Spleen (tissue), 11 donors: ENCODE results near the gene RPS6KL1. TPM values are rescaled to one million over a fixed set of nuclear protein-coding genes. Genes with fewer than 3 reads are reported as not detected.

Source experiments
- DNase-seq: peaks from one replicate; pipeline ENCODE4 v3.0.0-alpha.2; 2020
- H3K27ac ChIP-seq, 8 donors: fragments of 200-600 bp; sonication (generic) in 7 of 8; 1 replicate in 4 of 8; 2 replicates in 4 of 8; pipeline versions ENCODE4 v1.5.0 to v1.8.0; 2016 to 2021; ENCODE audit warnings: inconsistent platforms in 4 of 8, mild to moderate bottlenecking in 4 of 8, moderate library complexity in 1 of 8
- H3K27me3 ChIP-seq, 7 donors: fragments of 200-600 bp; sonication (generic) in 6 of 7; replicated peaks in 1 of 7; 1 replicate in 4 of 7; 2 replicates in 3 of 7; pipeline versions ENCODE4 v1.5.0 to v1.8.0; 2016 to 2021; ENCODE audit warnings: inconsistent platforms in 3 of 7, mild to moderate bottlenecking in 1 of 7
- H3K36me3 ChIP-seq, 6 donors: fragments of 200-600 bp; sonication (generic) in 5 of 6; 1 replicate in 4 of 6; 2 replicates in 2 of 6; pipeline versions ENCODE4 v1.5.0 to v1.8.0; 2016 to 2021; ENCODE audit warnings: inconsistent platforms in 2 of 6
- H3K4me1 ChIP-seq, 6 donors: fragments of 200-600 bp; sonication (generic) in 5 of 6; 1 replicate in 3 of 6; 2 replicates in 3 of 6; pipeline versions ENCODE4 v1.5.0 to v1.8.0; 2016 to 2021; ENCODE audit warnings: inconsistent platforms in 3 of 6
- H3K4me3 ChIP-seq, 8 donors: fragments of 200-600 bp; sonication (generic) in 7 of 8; 1 replicate in 4 of 8; 2 replicates in 4 of 8; pipeline versions ENCODE4 v1.5.0 to v1.8.0; 2016 to 2021; ENCODE audit warnings: inconsistent platforms in 4 of 8, mild to moderate bottlenecking in 4 of 8, moderate library complexity in 2 of 8
- H3K9me3 ChIP-seq, 8 donors: fragments of 200-600 bp; sonication (generic) in 7 of 8; 1 replicate in 4 of 8; 2 replicates in 4 of 8; pipeline versions ENCODE4 v1.5.0 to v1.8.0; 2016 to 2021; ENCODE audit warnings: inconsistent platforms in 4 of 8
- POLR2A ChIP-seq, 3 donors: fragments of 450-650 bp; IDR thresholded peaks; one replicate each; pipeline ENCODE4 v1.5.1; 2017; ENCODE audit warnings: antibody characterized with exemption in 3 of 3, mild to moderate bottlenecking in 1 of 3
- POLR2AphosphoS5 ChIP-seq, 3 donors: sonication (generic); formaldehyde crosslinking; IDR thresholded peaks; one replicate each; pipeline ENCODE4 v1.5.1; 2017; ENCODE audit warnings: antibody characterized with exemption in 3 of 3
- WGBS, 5 donors: extraction: QIAGEN DNeasy Blood & Tissue Kit in 3 of 5; methylation state at CpG; one replicate each; pipeline versions ENCODE4 v1.1.5 to v1.1.7; 2013 to 2018; 5-methylcytosine and 5-hydroxymethylcytosine counted together
- intact Hi-C: fragments of 100-400 bp; cut with DNase I; formaldehyde crosslinking; loops from one replicate; pipeline ENCODE4 v1.15.0; 2023; ENCODE audit warnings: low total_unique reads
- polyA plus RNA-seq, 3 donors: library from polyadenylated mRNA; stranded (reverse); fragments of 200-250 nt; gene quantifications; one replicate each; pipeline ENCODE4 v1.2.1, GENCODE V29; 2013
- total RNA-seq, 7 donors: library from RNA; depleted of rRNA in 3 of 7; stranded (reverse); fragments of >200 nt in 3 of 7; fragmentation: NEBNext Ultra II Directional in 4 of 7; extraction: Animal tissue kit (Norgen Biotek cat#: 25700) in 4 of 7; gene quantifications; one replicate each; pipeline versions ENCODE4 v1.1.0 to v1.2.1, GENCODE V29; 2016 to 2021
- TF ChIP-seq, protein P1 (sequence below), 11 experiments: fragments of 200-600 bp in 7 of 11; fragments of 450-650 bp in 4 of 11; sonication (generic) in 4 of 11; IDR thresholded peaks in 8 of 11; conservative IDR thresholded peaks in 3 of 11; 1 replicate in 7 of 11; 2 replicates in 4 of 11; pipeline versions ENCODE4 v1.4.0 to v1.8.0; 2016 to 2021; ENCODE audit warnings: antibody characterized with exemption in 11 of 11, inconsistent platforms in 4 of 11, mild to moderate bottlenecking in 1 of 11
- donor health status: healthy with polysubstance abuse.
- donor health status: DM: no; HTN: no; CAD: no; lungs with moderate emphysema.
- donor health status: DM: no; HTN: no; CAD: no.
- donor health status: Bipolar disorder and iron deficiency.
- donor health status: healthy.
- donor health status: DM: no; HTN: no; CAD: no.
- donor health status: DM: yes; HTN: yes; CAD: no.

RPS6KL1 gene
- total and polyA plus RNA-seq, 10 donors, result 1.7 to 15.7 (median 4.7) TPM

DNA sequence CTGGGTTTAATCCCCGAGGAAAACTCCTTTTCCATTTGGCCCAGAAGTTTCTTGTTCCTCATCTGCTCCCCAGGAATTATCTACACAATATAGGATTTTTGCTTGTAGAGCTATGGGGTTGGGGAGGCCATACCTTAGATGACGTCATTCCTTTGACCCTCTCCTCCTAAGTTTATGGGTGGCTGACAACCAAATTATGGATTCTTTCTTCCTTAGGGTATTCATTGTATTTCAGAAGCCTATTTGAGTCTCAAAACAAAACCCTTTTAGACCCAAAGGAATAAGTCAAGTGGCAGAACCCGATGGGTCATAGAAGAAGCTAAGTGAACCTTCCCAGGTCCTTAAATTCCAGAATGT, 61.3 kb downstream of the RPS6KL1 start:
- Histone ChIP-seq H3K9me3 (no peaks in the 10 kb centered on the region), H3K27ac (no peak overlapping the region), H3K27me3 (no peaks in the 10 kb centered on the region), H3K4me1 (peaks cover 0 to 24% (median 10%) of the 10 kb centered on the region in 6 donors), H3K36me3 (no peaks in the 10 kb centered on the region), H3K4me3 (no peak overlapping the region)
- intact Hi-C loops, result loop anchor here (5.0 to 10.0 kb wide), 2 partner anchors 46 to 223 kb away; no protein-coding TSS in a partner anchor
- 74 to 85% (median 81%) methylated on average over 3 of the region's 3 CpGs for WGBS, 5 donors
- no peak for TF ChIP-seq POLR2A (IDR thresholded peaks at IDR 0.05)
- TF ChIP-seq, protein P1, sequence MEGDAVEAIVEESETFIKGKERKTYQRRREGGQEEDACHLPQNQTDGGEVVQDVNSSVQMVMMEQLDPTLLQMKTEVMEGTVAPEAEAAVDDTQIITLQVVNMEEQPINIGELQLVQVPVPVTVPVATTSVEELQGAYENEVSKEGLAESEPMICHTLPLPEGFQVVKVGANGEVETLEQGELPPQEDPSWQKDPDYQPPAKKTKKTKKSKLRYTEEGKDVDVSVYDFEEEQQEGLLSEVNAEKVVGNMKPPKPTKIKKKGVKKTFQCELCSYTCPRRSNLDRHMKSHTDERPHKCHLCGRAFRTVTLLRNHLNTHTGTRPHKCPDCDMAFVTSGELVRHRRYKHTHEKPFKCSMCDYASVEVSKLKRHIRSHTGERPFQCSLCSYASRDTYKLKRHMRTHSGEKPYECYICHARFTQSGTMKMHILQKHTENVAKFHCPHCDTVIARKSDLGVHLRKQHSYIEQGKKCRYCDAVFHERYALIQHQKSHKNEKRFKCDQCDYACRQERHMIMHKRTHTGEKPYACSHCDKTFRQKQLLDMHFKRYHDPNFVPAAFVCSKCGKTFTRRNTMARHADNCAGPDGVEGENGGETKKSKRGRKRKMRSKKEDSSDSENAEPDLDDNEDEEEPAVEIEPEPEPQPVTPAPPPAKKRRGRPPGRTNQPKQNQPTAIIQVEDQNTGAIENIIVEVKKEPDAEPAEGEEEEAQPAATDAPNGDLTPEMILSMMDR (IDR thresholded peaks at IDR 0.05 in 8 of 11, conservative IDR thresholded peaks at IDR 0.05 in 3 of 11), result no peak
- DNase-seq, result no peak

DNA sequence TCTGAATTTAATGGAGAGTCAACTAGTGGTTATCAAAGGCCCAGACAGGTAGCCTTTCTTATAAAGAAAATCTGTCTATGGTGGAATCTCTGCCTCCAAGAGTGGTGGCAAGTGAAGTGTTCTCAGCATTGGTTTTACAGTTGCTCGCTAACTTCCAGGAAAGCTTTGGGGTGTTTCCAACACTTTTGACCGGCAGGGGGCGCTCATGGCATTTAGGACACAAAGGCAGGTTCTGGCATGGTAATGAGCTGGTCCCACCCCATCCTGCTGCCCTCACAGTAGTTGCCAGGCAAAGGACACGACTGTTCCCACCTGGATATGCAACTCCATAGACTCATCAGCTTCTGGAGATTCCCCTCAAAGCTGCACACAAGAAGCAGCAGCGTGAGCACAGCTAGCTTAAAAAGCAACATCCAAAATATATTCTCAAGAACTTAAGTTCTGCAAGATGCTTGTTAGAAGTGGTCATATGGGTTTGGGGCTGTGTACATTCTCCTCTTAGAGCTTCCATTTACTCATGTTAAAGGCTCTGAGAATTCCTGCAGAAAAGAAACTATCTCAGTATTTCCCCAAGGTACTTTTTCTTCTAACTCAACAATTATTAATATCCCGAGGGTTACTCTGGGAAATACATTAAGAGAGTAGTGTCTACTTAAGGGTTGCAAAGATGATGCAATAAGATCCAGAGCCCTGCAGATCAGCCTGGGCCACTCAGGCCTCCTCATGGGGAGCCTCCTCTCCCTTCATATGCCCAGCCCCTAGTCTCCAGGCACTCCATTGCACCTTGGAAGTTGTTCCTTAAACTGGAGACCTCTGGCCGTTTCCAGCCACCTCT, 61.9 kb downstream of the RPS6KL1 start:
- no peaks in the 10 kb centered on the region for H3K36me3 ChIP-seq
- H3K4me1 ChIP-seq, result peaks cover 0 to 28% (median 14%) of the 10 kb centered on the region in 6 donors
- TF ChIP-seq POLR2AphosphoS5 (IDR thresholded peaks at IDR 0.05) (peak in 1 of 3 donors; percentile 64), POLR2A (IDR thresholded peaks at IDR 0.05) (no peak)
- TF ChIP-seq, protein P1 (IDR thresholded peaks at IDR 0.05 in 8 of 11, conservative IDR thresholded peaks at IDR 0.05 in 3 of 11), result peak; percentile 75 to 95 (median 91)
- H3K9me3 ChIP-seq, result no peaks in the 10 kb centered on the region
- 31 to 39% (median 32%) methylated on average over 7 of the region's 7 CpGs for WGBS, 5 donors
- H3K27me3 ChIP-seq, result no peaks in the 10 kb centered on the region
- DNase-seq, result peak; percentile 96
- H3K27ac ChIP-seq, result no peak overlapping the region
- intact Hi-C loops, result loop anchor here (5.0 to 10.0 kb wide), 2 partner anchors 46 to 224 kb away; no protein-coding TSS in a partner anchor
- no peak overlapping the region for H3K4me3 ChIP-seq

DNA sequence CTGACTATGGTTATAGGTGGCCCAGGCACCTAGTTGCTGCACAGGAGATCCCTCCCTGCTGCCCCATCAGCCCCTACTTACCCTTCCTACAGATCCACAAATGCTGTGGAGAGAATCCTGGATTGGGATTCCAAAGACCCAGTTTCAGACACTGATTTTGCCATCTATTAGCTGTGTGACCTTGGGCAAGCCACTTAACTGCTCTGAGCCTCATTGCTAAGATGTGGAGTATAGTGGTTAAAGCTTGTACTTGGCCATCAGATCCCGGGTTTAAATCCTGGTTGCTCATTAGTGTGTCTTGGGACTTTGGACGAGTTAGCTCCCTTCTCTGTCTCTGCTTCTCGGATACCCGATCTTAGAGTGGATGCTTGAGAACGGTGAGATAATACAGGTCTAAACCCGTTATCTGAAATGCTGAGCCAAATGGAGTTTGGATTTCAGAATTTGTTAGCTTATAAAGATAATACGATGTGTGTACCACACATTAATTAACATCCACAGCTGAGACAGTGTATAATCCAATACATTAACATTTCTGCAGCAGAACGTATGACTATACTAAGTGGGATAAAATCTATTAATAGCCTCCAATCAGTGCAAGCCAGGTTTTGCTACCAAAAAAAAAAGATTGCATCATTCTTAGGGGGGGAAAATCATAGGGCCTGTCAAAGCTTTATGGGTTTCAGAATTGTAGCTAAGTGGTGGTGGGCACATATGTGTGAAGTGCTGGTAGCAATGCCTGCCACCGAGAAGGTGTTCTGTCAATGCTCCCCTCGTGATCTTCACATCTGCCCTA, 63.1 kb downstream of the RPS6KL1 start:
- peaks cover 0 to 36% (median 17%) of the 10 kb centered on the region in 6 donors for H3K4me1 ChIP-seq
- H3K9me3 ChIP-seq, result no peaks in the 10 kb centered on the region
- H3K4me3 ChIP-seq, result no peak overlapping the region
- 75 to 82% (median 77%) methylated on average over 10 of the region's 10 CpGs for WGBS, 5 donors
- TF ChIP-seq, protein P1 (IDR thresholded peaks at IDR 0.05 in 8 of 11, conservative IDR thresholded peaks at IDR 0.05 in 3 of 11), result no peak
- no peak overlapping the region for H3K27ac ChIP-seq
- H3K27me3 ChIP-seq, result no peaks in the 10 kb centered on the region
- H3K36me3 ChIP-seq, result no peaks in the 10 kb centered on the region
- intact Hi-C loops, result loop anchor here (5.0 to 10.0 kb wide), 2 partner anchors 47 to 225 kb away; no protein-coding TSS in a partner anchor
- DNase-seq, result no peak

DNA sequence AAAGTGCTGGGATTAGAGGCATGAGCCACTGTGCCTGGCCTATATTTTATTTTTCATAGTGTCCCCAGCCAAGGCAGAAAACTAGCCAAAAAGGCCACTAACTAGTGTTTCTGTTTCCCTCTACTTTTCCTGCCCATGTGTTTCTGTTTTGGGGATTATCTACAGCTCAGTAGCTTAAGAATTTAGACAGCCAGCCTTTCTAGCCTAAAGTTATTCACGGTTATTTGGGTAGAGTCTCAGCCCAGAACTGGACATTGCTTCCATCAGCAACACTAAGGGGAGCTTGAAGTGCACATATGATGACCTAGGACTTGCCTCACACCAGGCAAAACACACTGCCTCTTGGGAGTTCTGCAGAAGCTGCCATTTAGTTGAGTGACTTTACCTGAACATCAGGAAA, 65.0 kb downstream of the RPS6KL1 start:
- intact Hi-C loops, result no loop called here
- peaks cover 0 to 47% (median 19%) of the 10 kb centered on the region in 6 donors for H3K4me1 ChIP-seq
- H3K4me3 ChIP-seq, result no peak overlapping the region
- no peaks in the 10 kb centered on the region for H3K36me3 ChIP-seq
- H3K9me3 ChIP-seq, result no peaks in the 10 kb centered on the region
- no peak for DNase-seq
- H3K27me3 ChIP-seq, result no peaks in the 10 kb centered on the region
- 67 to 97% (median 89%) methylated on average over 1 of the region's 1 CpG for WGBS, 5 donors
- no peak for TF ChIP-seq POLR2AphosphoS5 (IDR thresholded peaks at IDR 0.05)
- TF ChIP-seq, protein P1 (IDR thresholded peaks at IDR 0.05 in 8 of 11, conservative IDR thresholded peaks at IDR 0.05 in 3 of 11), result no peak
- no peak for TF ChIP-seq POLR2A (IDR thresholded peaks at IDR 0.05)
- H3K27ac ChIP-seq, result no peak overlapping the region
